Activated CD4-positive, alpha-beta T cell treated with anti-CD3 and anti-CD28 coated beads, Interleukin-2, Interleukin-6, amounts not matched to agents 100 ng/mL and 50 ng/mL, durations not matched to agents 16 hours and 8 hours (primary cell): ENCODE measurements around the gene HPCAL1.

Experiments used
- DNase-seq: peaks from one replicate; pipeline ENCODE4 v3.0.0-alpha.2; 2020

Gene HPCAL1

GRCh38 chr2:10473121-10473756, 170.5 kb downstream of the HPCAL1 start:
- no peak for DNase-seq

- no peak for DNase-seq
These were observed 172.6 kb downstream of the HPCAL1 start for GRCh38 chr2:10475221-10475722.

GRCh38 chr2:10475811-10476660, 173.3 kb downstream of the HPCAL1 start:
- DNase-seq = no peak

GRCh38 chr2:10476723-10477442, 174.2 kb downstream of the HPCAL1 start:
- no peak for DNase-seq
